ENCODE results near the gene KRT84.

KRT84 gene, protein sequence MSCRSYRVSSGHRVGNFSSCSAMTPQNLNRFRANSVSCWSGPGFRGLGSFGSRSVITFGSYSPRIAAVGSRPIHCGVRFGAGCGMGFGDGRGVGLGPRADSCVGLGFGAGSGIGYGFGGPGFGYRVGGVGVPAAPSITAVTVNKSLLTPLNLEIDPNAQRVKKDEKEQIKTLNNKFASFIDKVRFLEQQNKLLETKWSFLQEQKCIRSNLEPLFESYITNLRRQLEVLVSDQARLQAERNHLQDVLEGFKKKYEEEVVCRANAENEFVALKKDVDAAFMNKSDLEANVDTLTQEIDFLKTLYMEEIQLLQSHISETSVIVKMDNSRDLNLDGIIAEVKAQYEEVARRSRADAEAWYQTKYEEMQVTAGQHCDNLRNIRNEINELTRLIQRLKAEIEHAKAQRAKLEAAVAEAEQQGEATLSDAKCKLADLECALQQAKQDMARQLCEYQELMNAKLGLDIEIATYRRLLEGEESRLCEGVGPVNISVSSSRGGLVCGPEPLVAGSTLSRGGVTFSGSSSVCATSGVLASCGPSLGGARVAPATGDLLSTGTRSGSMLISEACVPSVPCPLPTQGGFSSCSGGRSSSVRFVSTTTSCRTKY

DNA sequence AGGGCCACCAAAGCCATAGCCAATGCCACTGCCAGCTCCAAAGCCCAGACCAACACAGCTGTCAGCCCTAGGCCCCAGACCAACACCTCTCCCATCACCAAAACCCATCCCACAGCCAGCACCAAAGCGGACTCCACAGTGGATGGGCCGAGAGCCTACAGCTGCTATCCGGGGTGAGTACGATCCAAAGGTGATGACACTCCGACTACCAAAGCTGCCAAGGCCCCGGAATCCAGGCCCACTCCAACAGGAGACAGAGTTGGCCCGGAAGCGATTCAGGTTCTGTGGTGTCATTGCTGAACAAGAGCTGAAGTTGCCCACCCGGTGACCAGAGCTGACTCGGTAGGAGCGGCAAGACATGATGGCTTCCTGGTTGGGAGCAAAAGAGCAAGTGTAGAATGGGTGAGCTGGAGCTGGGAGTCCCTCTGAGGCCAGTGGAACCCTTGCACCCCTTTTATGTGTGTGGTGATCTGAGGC is at the start of gene KRT84:
Gene KRT84, minus strand, starts transcription at position 427 of the 477 bp plus-strand sequence. Its CDS starts 67 bp downstream, at position 360.
- no peak for DNase-seq

DNA sequence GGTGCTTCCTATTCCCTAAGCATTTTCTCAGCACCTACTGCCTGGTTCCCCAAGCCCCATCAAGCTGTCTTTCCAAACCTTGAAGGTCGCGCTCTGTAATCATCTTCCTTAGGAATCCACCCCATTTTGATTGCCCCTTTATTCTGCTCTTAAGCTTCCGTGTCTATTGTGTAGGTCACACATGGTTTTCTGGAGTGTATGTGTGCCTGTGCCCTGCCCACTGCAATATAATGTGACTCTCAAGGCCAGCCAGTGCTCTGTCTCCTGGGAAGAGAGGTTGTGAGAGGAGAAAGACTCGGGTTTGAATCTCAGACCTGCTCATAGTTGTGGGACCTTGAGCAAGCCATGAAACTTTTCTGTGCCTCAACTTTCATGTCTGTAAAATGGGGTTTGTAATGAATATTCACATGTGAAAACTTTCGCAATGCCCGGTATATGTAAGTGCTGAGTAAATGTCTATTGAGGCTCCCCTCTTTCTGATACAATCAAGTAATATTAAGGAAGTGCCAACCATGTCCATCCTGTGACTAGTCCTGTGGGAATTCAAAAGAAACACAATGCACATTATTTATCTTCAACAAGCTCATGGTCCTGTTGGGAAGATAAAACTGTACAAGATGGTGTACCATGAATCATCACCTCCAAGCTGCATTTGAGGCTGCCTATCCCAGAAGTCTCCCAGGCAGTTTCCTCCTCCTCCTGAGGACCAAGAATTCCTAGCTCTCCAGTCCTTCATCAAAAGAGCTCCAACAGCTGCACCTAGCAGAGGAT is 49.5 kb upstream of the KRT84 start:
- DNase-seq, result no peak

DNA sequence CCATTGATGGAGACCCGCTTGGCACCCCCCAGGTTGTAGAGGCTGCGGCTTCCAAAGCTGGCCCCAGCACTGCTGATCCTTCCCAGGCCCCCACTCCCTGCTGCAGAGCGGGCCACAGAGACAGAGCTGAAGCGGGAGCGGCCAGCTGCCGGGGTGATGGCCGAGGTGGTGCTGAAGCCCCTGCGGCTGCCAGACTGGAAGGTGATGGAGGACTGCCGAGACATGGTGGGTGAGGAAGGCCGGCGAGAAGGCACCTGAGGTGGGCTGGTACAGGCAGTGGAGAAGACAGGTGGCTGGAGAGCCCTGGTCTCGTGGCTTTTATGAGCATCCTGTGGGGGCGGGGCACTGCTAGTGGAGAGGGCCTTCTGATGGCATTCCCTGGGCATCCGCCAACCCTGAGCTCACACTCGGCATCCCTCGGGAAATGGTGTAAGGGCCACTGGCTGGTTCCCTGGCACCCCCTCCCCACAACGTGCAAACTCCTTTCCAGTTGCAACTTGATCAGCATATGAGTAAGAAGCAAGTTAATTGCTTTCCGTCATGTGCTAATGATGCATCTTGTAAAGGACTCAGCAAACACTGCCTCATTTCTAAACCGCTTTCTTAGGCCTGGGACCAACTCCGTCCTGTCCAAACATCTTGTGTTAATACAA is 48.8 kb upstream of the KRT84 start, which contains the start of gene KRT75:
Gene KRT75, minus strand, starts transcription at position 291 of the 653 bp plus-strand sequence. Its CDS starts 67 bp downstream, at position 224.
- DNase-seq, result no peak

DNA sequence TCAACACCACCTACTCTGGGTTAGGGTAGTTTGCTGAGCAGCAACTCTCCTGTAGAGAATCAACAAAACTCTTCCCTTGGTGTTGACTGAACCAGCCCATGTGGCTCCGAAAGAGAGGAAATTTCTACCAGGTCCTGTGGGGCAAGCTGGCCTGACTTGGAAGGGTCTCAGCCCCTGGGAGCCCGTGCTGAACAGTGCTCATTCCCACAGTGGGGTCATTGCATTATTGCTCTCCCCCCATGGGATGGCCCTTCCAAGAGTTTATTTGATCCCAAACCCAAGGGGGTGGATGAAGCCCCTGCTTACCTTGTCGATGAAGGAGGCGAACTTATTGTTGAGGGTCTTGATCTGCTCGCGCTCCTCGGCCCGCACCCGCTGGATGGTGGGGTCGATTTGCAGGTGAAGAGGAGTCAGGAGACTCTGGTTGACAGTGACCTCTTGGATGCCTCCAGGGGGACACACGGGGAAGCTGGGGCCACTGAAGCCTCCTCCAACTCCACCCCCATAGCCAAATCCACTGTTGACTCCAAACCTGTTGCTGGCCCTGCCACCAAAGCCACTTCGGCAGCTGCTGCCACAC is 48.1 kb upstream of the KRT84 start:
- DNase-seq, result no peak

DNA sequence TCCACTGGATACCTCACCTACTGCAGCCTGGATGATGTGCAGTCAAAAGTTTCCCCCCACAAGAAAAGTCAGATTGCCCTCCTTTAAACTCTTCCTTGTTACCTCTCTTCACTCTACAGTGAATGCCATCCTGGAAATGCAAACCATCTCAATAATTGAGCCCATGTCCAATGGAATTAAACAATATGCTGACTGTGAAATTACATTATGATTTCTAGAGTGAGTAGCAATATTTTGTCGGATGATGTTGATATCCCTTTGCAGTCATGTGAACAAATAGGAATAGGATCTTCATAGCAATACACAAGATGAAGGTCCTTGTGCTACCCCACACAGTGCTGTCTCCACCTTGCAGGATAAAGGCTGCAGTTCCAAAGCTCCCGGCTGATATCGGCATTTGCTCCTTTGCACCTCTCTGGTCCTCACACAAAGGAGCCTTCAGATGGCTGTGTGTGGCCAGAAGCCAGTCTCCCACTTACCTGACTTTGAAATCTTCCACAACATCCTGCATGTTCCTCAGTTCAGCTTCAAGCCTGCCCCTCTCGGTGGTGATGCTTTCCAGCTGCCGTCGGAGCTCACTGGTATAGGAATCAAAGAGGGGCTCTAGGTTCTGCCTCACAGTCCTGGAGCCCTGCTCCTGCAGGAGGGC is 47.2 kb upstream of the KRT84 start:
- no peak for DNase-seq

DNA sequence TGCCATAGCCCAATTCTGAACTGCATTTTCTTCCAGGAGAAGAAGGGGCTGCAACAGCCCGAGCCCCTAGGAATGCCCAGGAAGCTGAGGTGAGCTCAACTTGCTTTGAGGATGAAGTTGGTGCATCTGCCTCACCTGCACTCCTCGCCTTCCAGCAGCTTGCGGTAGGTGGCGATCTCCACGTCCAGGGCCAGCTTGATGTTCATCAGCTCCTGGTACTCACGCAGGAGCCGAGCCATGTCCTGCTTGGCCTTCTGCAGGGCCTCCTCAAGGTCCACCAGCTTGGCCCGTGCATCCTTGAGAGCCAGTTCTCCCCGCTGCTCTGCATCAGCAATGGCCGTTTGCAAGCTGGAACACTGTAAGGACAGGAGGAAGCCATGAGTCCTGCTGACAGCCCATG is 42.7 kb upstream of the KRT84 start:
- DNase-seq, result no peak

DNA sequence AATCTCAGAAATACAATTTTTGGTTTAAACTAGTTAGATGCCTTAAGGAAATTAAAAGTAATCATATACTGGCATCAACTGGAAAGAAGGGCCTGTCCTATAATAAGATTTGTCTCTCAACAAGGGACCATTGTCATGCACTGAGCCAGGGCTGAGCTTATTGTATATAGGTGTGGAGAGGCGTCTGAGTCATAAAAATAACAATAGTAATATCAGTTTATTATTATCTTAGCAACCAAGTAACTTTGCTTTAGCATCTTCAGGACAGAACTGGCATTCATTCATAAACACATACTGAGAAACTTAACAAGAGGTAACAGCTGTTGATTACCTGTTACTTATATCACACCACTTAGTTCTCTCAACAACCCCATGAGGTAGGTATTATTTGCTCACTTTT is 41.6 kb upstream of the KRT84 start:
- no peak for DNase-seq

DNA sequence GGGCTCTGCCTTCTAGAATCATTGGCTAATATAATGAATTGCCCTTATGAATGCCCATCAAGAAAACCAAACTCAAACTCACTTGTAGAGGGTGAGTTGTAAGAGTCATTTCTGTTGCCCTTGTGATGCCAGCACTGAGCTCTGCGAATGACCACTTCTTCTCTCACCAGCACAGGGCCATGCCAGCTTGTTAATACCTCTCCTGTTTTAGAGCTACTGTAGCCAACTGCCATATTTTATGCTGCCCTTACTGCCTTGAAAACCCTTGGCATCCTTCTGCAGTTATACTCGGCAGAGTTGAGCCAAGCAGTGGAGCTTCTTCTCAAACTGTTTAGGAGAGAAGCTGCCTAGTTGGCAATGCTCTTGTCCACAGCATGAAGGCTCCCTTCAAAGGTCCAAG is 40.6 kb upstream of the KRT84 start:
- no peak for DNase-seq

DNA sequence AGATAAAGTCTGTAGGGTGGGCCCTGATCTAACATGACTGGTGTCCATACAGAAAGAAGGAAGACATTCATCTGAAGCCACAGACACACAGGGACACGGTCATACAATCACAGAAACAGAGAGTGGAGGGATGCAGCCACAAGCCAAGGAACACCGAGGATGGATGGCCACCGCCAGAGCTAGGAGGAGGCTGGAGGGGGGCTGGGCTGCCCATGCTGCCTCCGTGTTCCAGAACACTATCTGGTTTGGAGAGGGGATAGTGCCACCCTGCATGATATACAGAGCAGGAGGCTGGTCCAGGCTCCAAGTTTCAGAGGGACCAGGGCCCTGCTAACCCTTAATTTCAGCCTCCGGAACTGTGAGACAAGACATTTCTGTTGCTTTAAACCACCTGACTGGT is 40.0 kb upstream of the KRT84 start:
- no peak for DNase-seq

DNA sequence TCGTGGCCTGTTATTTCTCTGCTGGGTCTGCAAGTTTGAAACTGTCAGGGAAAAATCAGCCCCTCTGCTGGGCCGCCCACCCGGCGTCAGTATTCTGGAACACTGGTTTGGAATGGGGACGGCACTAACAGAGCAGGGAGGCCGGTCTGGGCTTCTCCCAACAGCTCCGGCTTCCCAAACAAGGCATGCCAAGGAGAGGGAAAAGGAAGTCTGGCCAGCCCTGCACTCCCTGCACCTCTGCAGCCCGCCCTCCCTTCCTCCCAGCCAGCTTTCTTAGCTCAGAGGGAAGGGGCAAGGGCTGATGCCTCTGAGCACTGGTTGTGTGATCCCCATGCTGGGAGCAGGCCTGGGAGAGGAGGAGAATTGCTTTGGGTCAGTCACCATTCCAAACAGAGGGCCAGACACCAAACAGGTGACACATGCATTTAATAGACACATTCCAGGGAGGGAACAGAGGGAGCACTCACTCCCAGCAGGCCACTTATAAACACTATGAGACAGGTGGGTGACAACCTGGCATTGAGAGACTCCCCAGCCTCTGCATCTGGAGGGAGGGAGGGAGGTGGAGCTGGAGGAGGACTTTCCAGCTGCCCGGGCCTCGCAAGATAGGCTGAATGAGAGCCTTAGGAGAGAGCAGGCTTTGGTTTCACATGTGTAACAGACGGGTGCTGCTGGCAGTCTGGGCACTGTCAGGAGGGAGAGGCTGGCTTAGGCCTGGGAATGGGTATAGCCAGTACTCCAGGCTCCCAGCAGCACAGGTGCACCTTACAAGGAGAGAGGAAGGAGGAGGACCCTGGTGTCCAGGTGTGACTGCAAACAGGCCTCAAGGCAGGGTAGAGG is 38.4 kb upstream of the KRT84 start:
- DNase-seq, result no peak

DNA sequence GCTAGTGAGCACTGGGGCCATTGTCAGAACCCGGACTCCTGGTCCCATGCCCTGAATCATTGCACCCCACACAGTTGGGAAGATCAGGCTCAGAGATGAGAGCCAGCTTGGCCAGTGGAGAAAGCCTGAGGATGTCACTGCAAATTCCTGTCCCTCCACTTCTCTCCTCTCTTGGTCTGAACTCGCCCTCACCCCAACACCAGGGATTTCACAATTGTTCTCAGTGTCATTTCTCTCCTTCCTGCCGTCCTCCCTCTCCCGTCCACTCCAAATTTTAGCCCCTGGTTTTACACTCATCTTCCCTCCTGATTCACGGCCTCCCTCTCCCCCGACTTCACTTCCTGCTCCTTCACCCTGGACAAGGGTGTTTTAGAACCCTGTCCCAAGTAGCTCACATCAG is 37.6 kb upstream of the KRT84 start:
- DNase-seq, result no peak

DNA sequence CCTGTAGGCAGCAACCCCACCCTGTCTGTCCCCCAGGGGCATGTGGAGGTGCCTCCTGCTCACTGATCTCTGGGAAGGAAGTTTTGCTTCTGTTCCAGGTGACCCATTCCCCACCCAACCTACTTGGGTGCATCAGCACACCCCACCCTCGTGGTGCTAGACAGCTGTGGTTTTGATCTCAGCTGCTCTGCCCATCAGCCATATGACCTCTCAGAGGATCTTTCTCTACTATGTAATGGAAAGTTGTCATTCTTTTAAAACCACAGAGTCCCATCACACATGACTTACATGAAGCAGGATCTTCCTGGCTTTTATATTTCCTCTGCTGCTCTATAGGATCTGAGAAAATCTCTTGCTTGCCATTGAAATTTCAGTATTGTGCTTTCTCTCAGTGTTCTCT is 34.2 kb upstream of the KRT84 start:
- no peak for DNase-seq

DNA sequence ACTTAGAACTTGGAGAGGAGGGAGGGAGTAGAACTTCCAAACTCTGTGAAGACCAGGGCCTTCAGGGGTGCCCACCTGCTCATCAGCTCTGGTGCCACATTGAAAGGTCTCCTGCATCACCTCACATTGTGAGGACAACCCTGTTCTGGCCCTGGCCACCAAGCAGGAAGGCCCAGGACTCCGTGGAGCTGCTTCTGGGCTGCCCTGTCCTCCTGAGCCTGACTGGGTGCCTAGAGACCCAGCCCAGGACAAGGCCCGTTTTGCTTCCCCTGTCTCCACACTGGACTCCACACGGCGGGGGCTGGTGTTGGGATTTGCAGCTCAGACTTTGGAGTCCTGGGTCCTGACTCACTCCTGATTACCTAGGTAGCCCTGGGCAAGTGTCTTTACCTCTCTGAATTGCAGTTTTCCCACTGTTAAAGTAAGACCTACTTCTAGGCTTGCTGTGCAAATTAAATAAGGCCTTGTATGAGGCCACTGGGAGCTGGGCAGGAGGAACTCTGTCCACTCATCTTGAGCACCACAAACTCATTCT is 33.2 kb upstream of the KRT84 start:
- DNase-seq, result no peak

DNA sequence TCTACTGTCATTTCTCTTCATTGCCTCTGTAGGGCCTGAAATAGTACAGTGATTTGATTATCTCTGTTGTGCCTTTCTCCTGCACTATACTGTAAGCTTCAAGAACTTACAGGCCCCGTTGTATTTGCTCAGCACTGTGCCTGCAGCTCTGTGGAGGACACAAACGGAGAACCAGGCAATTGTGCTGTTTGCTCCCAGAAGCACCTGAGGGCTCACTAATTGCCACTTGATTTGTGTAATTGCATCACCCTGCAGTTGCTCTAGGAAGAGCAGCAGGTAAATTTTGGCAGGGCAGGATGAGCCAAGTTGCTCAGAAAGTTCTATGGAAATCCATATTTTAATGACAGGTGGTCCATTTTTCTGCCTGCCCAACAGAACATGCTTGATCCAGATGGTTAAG is 32.3 kb upstream of the KRT84 start:
- DNase-seq, result no peak

DNA sequence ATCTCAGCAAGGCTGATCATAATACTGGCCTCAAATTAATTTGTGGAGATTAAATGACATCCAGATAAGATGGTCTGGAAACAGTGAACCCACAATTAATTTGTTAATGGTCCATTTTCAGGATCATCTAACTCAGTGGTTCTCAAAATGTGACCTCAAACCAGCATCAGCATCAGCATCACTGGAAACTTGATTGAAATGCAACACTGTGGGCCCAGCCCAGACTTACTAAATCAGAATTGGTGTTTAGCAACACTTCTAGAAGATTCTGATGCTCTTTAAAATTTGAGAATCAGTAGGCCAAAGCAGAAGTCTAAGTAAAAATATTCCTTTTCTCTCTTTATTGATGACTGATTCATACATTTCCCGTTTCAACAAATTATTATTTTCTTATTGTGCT is 31.3 kb upstream of the KRT84 start:
- no peak for DNase-seq

DNA sequence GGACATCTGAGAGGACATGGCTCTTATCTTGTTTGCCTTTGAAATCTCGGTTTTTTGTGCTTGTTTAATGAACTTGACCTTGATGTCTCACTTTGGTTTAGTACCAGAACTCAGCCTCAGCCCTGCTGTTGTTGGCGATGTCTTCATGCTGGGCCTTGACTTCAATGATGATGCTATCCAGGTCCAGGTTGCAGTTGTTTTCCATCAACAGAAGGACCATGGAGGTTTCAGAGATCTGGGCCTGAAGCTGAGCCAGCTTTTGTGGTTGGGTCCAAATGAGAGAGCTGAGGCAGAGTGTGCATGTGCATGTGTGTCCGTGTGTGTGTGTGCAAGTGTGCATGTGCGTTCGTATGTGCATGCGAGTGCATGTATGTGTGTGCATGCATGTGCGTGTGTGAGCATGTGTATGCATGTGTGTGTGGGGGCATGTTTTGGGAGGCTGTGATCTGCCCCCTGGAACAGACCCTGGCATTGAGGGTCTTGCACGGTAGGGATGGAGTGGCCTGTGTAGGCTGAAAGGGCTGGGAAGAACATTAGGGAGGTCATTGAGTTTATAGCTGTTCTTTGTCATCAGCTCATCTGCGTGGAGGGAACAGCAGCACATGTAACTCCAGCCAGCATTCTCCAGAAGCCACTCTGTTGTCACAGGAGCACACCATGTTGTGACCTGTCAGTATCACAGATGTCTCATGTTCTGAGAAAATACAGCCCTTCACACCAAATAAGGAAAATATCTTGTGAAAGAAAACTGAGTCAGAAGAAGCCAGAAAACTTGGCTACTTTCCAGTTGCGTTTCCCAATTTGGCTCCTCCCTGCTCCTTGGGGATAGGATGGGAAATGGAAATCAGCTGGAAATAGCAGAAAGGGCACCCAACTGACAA is 30.7 kb upstream of the KRT84 start:
- no peak for DNase-seq

DNA sequence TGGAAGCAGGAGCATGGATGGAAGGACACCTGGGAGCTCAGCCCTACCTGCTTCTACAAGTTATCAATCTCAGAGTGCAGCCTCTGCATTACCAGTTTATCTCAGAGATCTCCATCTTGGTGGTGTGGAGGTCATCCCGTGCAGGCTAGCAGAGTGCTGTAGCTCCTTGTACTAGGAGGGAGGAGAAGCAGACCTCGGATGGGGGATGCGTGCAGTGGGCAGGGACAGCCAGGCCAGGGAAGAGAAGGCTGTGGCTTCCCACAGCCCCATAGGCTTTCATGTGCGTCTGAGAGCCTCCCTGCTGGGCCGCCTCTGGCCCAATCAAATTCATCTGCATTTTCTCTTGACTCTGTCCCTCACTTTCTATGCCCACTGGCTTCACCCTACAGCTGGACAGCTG is 29.5 kb upstream of the KRT84 start:
- DNase-seq, result no peak

DNA sequence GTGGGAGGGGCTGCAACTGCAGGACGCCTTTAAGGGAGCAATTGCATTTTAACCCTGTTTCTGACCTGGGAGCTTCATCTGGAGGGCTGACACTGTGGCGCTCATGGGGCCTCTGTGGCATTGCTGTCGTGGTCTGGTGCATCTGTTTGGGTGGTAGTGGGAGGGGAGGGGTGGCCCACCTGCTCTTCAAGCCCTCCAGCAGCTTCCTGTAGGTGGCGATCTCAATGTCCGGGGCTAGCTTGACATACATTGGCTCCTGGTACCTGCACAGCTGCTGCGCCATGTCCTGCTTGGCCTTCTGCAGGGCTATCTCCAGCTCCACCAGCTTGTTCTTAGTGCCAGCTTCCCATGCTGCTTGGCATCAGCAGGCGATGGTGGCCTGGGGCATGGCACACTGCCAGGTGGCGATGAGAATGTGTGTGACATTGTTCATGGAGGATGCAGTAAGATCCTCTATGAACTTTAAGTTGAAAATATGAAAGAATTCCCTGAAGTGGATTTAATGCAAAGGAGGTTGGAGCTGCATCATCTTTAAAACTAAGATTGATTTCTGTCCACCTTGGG is 28.4 kb upstream of the KRT84 start:
- no peak for DNase-seq

DNA sequence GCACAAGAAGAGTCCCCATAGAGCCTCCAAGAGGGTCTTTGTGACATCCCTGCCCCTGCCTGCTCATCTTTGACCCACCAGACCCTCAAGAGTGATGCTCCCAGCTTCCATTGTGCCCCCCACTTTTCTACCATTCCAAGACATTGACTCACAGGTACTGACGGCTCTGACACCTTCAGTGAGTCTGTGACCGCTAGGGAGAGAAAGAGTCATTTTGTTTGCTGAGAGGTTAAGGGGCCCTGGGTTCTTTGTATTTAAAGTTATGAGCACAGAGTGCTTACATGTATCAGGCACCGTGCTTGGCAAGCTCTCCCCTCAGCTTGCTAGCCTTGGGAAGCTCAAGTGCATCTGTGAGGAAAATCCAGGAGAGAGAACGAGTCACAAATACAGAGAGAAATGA is 27.8 kb upstream of the KRT84 start:
- DNase-seq, result no peak

DNA sequence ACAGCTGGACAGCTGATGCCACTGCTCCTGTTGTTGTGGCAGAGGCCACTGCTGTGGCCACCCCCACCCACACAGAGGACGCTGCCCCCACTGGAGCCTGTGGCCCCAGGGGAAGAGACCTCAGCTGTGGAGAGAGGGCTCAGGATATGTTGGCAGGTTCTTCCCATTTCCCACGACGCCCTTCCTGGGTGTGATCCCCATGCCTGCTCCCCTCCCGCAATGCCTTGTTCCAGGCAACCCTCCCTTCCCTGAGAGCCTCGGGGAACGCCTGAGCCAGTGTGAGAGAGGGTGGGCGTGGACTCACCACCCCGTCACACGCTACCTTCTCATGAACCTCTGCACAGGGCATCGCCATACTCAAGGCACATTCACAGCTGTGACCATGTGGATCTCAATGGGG is 26.4 kb upstream of the KRT84 start:
- DNase-seq, result no peak
